OCI-LY3 (cell line): ENCODE measurements around the gene CELF5.
"Not testable (repeated sequence)": the region's sequence is repeated elsewhere in the genome, so short reads cannot be mapped to it uniquely, and the experiment has no call there.

Experiments
- H2AFZ ChIP-seq: fragments of 200-600, 300-600 bp; shearing (Covaris generic); 2 replicates; pipeline ENCODE4 v1.6.0; 2014; ENCODE audit warnings: antibody characterized with exemption, low read depth, low read length
- H3K27ac ChIP-seq: fragments of 200-600, 300-600 bp; sonication (generic); 2 replicates; pipeline ENCODE4 v1.5.1; 2014; ENCODE audit warnings: mild to moderate bottlenecking, low read length, moderate library complexity, mixed read lengths
- H3K27me3 ChIP-seq: fragments of 200-600, 300-600 bp; sonication (generic); 2 replicates; pipeline ENCODE4 v1.6.1; 2014; ENCODE audit warnings: low read depth, low read length, mixed read lengths
- H3K36me3 ChIP-seq: fragments of 200-600, 300-600 bp; sonication (generic); replicated peaks from 2 replicates; pipeline ENCODE3; 2014; ENCODE audit warnings: low read depth, low read length, mixed read lengths
- H3K4me1 ChIP-seq: fragments of 300-600, 200-600 bp; sonication (generic); 2 replicates; pipeline ENCODE4 v1.6.1; 2014; ENCODE audit warnings: low read length, mixed read lengths
- H3K4me2 ChIP-seq: fragments of 200-600, 300-600 bp; sonication (generic); 2 replicates; pipeline ENCODE4 v1.6.1; 2014; ENCODE audit warnings: low read length, mixed read lengths
- H3K4me3 ChIP-seq: fragments of 300-600, 200-600 bp; sonication (generic); 2 replicates; pipeline ENCODE4 v1.5.1; 2014; ENCODE audit warnings: antibody characterized with exemption, mild to moderate bottlenecking, low read length, moderate library complexity
- H3K79me2 ChIP-seq: fragments of 300-600, 200-600 bp; shearing (Covaris generic); 2 replicates; pipeline ENCODE4 v1.6.1; 2014; ENCODE audit warnings: mild to moderate bottlenecking, low read length, mixed read lengths
- H3K9ac ChIP-seq: fragments of 300-600, 200-600 bp; shearing (Covaris generic); 2 replicates; pipeline ENCODE4 v1.6.0; 2014; ENCODE audit warnings: mild to moderate bottlenecking, low read length, moderate library complexity
- H3K9me3 ChIP-seq: fragments of 200-600, 300-600 bp; shearing (Covaris generic); 2 replicates; pipeline ENCODE4 v1.6.1; 2014; ENCODE audit warnings: low read length, mixed read lengths; ENCODE audit not compliant: insufficient read depth
- H4K20me1 ChIP-seq: fragments of 200-600, 300-600 bp; sonication (generic); 2 replicates; pipeline ENCODE4 v1.6.1; 2016; ENCODE audit warnings: low read length, mixed read lengths; ENCODE audit not compliant: insufficient read depth
- EZH2phosphoT487 ChIP-seq: fragments of 200-600 bp; shearing (Covaris generic); IDR thresholded peaks from 2 replicates; pipeline ENCODE4 v1.6.1; 2018; ENCODE audit warnings: antibody characterized with exemption, mixed run types, low read depth
- TF ChIP-seq, protein P1 (sequence below): fragments of 200-600, 300-600 bp; sonication (generic); IDR thresholded peaks from 2 replicates; pipeline ENCODE4 v1.5.1; 2014; ENCODE audit warnings: antibody characterized with exemption, low read length, low read depth

CELF5 gene

GRCh38 chr19:3202346-3202745, 22.1 kb upstream of the CELF5 start:
- no peaks in the 10 kb centered on the region for H3K27me3 ChIP-seq
- H3K79me2 ChIP-seq, result no peaks in the 10 kb centered on the region
- H2AFZ ChIP-seq, result no peak overlapping the region
- H4K20me1 ChIP-seq, result no peaks in the 10 kb centered on the region
- H3K36me3 ChIP-seq, result peaks cover 34% of the 10 kb centered on the region
- TF ChIP-seq, protein P1, sequence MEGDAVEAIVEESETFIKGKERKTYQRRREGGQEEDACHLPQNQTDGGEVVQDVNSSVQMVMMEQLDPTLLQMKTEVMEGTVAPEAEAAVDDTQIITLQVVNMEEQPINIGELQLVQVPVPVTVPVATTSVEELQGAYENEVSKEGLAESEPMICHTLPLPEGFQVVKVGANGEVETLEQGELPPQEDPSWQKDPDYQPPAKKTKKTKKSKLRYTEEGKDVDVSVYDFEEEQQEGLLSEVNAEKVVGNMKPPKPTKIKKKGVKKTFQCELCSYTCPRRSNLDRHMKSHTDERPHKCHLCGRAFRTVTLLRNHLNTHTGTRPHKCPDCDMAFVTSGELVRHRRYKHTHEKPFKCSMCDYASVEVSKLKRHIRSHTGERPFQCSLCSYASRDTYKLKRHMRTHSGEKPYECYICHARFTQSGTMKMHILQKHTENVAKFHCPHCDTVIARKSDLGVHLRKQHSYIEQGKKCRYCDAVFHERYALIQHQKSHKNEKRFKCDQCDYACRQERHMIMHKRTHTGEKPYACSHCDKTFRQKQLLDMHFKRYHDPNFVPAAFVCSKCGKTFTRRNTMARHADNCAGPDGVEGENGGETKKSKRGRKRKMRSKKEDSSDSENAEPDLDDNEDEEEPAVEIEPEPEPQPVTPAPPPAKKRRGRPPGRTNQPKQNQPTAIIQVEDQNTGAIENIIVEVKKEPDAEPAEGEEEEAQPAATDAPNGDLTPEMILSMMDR, result no peak
- TF ChIP-seq EZH2phosphoT487, result no peak
- no peak overlapping the region for H3K27ac ChIP-seq
- H3K4me1 ChIP-seq, result no peaks in the 10 kb centered on the region
- H3K9me3 ChIP-seq, result no peaks in the 10 kb centered on the region
- no peak overlapping the region for H3K4me2 ChIP-seq
- H3K4me3 ChIP-seq, result no peak overlapping the region
- H3K9ac ChIP-seq, result no peak overlapping the region

- H3K9ac ChIP-seq, H2AFZ ChIP-seq, H3K27ac ChIP-seq, H3K79me2 ChIP-seq, H4K20me1 ChIP-seq, H3K4me1 ChIP-seq, H3K9me3 ChIP-seq, H3K4me3 ChIP-seq, H3K4me2 ChIP-seq, H3K27me3 ChIP-seq: not testable (repeated sequence)
- peaks cover 39% of the 10 kb centered on the region for H3K36me3 ChIP-seq
These were observed 21.6 kb upstream of the CELF5 start for GRCh38 chr19:3202895-3203294.

DNA sequence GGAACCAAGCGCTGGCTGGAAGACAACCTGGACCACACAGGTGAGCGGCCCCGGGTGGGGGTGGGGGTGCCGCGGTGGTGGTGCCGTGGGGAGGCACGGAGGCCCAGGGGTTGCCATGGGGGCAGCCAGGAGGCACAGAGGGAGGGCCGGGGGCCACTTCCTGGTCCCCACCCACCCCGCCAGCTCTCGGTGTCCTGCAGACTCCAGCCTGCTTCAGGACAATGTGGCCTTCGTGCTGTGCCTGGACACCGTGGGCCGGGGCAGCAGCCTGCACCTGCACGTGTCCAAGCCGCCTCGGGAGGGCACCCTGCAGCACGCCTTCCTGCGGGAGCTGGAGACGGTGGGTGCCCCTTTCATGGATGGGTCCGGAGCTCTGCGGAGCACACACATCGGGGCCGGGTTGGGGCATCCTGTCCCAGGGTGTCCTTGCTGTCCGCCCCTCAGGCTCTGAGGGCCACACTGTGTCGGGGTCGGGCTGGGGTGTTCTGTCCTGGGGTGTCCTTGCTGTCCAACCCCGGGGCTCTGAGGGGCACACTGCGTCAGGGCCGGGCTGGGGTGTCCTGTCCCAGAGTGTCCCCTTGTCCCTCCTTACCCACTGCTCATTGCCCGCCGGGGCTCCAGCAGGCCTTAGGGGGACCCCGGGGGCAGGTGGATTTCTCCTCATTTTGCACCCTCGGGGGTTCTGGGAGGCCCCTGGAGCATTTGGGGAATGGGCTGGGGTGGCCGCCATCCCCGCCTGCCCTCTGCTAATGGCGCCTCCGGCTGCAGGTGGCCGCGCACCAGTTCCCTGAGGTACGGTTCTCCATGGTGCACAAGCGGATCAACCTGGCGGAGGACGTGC, 20.4 kb upstream of the CELF5 start:
- no peaks in the 10 kb centered on the region for H3K79me2 ChIP-seq
- no peaks in the 10 kb centered on the region for H3K9me3 ChIP-seq
- no peak overlapping the region for H3K9ac ChIP-seq
- H4K20me1 ChIP-seq, result no peaks in the 10 kb centered on the region
- H2AFZ ChIP-seq, result no peak overlapping the region
- no peaks in the 10 kb centered on the region for H3K27me3 ChIP-seq
- peaks cover 35% of the 10 kb centered on the region for H3K36me3 ChIP-seq
- no peak overlapping the region for H3K4me3 ChIP-seq
- no peak overlapping the region for H3K27ac ChIP-seq
- H3K4me1 ChIP-seq, result no peaks in the 10 kb centered on the region
- TF ChIP-seq, protein P1, result no peak
- TF ChIP-seq EZH2phosphoT487, result no peak
- H3K4me2 ChIP-seq, result no peak overlapping the region

GRCh38 chr19:3204646-3205275, 19.7 kb upstream of the CELF5 start:
- Histone ChIP-seq H3K4me2 (no peak overlapping the region), H2AFZ (no peak overlapping the region), H3K4me3 (no peak overlapping the region), H3K9ac (no peak overlapping the region), H3K9me3 (no peaks in the 10 kb centered on the region), H3K4me1 (no peaks in the 10 kb centered on the region), H4K20me1 (no peaks in the 10 kb centered on the region), H3K27ac (no peak overlapping the region), H3K36me3 (peaks cover 31% of the 10 kb centered on the region), H3K79me2 (no peaks in the 10 kb centered on the region), H3K27me3 (no peaks in the 10 kb centered on the region)
- TF ChIP-seq, protein P1, result no peak
- TF ChIP-seq EZH2phosphoT487, result no peak
